GM19324 (cell line): Measurements from ENCODE around the gene TNNT3.

Source experiments
- ATAC-seq: cut with Tn5 transposase; IDR thresholded peaks from one replicate; pipeline ENCODE4 v1.9.1; 2021; ENCODE audit warnings: mild to moderate bottlenecking, moderate library complexity; ENCODE audit not compliant: unreplicated experiment, low FRiP score

The TNNT3 gene

DNA sequence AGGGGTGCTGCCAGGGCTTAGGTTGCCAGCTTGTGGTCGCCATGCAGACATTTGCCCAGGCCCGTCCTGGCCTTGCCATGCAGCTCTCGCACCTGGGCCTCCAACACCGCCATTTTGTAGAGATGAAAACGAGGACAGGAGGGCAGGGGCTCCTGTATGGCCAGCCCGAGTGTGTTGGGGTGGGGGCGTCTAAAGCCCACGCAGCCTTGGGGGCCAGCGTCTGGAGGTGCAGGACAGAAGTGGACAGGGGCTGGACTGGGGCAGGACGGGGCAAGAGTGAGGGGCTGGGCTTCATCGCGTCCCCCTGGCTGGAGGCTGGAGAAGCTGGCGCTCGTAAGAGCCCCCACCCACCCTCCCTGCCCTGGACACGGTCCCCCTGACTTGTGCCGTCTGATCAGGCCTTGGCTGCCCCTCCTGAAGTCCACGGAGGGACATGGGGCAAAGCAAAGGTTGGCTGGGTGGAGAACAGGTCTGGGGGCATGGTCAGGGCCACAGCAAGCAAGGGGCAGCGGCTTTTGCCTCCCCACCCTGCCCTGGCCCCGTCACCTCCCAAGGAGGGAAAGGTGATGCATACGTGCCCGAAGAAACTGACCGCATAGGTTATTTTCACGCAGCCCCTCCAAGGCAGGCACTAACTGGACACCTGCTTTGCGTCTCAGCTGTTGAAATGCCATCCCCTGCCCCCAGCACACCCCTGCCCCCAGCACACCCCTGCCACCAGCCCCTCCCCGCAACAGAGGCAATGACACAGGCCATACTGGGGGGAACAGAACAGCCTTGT is 815 bp downstream of the TNNT3 start:
- ATAC-seq = no peak

DNA sequence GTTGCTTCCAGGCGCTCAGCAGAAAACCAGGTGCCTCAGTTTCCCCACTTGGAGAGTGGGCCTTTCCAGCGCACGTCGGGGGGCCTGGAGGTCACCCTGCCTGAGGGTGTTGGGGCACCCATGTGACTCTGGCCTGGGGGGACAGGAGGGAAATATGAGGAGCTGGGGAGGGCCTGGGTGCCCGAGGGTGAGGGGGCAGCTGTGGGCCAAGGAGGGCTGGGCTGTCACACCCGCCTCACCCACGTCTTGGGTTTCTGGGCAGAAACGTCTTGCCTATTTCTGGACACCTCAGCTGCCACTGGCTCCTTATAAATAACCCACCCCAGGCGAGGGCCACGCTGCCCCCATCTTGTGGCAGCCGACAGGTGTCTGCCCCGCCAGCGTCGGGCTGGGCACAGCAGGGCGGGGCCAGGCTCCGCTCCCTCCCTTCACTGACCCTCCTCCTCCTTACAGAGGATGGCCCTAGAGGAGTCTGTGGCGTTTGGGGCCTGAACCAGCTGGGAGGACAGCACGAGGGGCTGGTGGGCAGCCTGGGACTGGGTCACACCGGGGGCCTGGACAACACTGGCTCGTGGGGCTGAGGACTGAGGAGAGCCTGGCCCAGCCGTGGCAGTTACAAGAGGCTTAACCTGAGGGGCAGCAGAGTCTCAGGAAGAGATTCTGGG is 1.5 kb downstream of the TNNT3 start:
- no peak for ATAC-seq

DNA sequence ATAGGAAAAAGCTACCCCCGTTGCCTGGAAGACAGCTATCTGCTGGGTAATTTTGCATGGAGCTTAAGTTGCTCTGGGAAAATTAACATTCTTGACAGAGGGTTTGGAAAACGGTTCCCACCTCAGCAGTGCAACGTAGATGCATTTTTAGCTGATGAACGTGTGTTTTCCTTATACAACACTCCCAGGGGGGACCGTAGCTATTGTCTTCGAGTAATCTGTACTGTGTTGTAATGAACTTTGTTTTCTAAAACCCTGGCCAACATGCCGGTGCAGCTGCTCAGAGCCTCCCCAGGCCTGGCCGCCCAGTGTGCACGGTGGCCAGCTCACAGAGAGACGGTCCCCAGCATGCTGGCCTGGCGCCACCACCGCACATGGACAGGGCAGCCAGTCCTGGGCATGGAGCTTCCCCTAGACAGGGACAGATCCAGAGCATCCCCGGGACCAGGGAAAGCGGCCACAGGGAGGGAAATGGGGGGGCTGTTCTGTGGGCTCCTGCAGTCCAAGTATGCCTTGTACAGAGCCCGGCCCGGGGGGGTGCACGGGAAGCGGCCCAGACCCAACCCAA is 2.2 kb downstream of the TNNT3 start:
- no peak for ATAC-seq

DNA sequence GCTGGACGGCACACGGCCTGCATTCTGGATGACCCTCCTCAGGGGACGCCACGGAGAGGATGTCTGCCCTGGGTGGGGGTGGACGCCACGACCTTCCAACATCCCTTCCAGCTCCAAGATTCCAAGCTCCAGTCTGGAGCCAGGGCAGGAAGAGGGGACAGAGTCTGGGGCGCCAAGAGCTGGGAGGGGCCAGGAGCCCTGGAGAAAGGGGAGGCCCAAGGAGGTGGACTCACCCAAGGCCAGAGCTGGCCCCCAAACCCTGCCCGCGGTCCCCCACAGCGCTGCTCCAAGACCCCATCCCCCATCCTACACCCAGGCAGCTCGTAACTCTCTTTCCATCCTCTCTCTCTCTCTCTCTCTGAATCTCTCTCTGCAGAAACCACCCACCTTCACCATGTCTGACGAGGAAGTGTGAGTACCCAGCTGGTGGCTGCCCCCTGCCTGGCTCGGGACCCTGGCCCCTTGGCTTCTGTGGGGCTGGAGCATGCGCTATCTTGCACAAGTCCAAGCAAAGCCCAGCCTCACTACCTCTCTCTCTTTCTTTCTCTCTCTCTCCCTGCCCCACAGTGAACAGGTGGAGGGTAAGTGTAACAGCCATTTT is 3.1 kb downstream of the TNNT3 start:
- no peak for ATAC-seq

DNA sequence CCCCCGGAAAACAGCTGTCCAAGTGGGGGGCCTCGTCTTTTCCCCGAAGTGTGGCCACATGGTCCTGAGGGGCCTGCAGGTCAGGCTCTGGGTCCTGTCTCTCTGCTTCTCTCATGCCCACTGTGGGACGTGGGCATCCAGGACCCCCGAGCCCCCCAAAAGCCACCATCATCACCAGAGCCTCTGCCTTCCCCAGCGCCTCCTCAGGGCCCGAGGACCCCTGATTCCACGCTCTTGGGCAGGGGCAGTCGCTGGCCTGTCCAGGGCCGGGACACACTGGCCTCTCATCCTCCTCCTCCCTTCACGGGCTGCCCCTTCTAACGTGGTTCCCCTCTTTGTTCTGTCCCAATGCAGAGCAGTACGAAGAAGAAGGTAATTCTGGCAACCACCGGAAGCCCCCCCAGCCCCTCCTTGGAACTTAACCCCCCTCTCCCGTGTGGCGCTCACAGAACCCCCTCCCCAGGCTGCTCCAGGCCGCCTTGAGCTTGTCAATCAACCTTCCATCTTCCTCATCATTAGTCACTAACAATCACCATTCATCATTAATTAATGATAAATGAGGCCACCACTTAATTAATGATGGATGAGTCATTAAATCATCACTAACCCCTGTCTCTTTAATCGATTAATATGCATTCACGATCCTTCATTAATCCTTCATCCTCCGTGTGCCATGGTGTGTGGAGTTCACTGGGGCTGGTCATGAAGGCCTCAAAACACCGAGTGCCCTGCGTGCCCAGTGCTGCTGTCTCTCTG is 3.9 kb downstream of the TNNT3 start:
- no peak for ATAC-seq

DNA sequence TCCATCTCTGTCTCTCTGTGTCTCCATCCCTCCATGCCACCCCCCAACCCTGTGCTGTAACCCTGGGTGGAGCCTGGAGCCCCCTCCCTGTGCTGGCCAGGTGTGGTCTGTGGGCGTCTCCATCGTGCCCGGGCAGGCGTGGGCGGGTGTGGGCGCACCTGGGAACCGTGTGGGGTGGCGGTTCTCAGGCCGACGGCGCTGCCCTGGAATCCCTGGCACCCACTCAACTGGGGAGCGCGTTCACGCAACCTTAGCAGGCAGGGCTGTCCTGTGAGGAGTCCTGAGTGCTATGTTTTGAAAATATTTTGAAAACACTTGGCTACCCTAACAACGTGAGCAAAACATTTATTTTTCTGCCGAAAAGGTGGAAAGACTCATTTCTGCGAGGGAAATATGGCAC is 4.7 kb downstream of the TNNT3 start:
- ATAC-seq = no peak

DNA sequence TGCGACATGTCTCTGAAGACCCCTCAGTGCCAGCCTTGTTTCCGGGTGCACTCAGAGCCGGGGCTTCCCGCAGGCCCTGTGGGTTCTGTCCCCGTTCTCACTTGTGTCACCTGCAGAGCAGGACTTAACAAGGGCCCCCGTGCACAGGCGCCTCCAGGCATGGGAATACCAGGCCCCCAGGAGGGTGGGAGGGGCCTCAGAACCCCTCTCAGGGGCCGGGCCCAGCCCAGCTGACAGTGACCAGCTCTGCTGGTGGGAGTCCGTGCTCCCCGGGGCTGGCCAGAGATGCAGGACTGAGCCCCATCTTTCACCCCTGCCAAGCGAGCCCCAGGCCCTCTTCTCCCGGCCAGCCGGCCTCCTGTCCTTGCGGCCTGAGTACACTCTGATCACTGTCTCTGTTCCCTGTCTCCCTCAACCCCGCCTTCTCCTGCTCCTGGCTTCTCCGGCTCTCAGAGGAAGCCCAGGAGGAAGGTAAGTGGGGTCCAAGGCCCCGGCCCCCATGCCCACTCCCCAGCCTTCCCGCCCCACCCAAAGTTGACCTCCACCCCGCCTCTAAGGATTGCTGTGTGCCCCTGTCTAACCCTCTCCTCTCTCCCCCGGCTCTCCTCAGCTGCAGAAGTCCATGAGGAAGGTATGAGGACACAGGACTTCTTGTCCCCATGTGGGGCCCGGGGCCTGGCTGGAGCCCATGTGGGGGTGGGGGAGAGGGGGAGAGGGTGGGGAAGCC is 5.3 kb downstream of the TNNT3 start:
- ATAC-seq = no peak

DNA sequence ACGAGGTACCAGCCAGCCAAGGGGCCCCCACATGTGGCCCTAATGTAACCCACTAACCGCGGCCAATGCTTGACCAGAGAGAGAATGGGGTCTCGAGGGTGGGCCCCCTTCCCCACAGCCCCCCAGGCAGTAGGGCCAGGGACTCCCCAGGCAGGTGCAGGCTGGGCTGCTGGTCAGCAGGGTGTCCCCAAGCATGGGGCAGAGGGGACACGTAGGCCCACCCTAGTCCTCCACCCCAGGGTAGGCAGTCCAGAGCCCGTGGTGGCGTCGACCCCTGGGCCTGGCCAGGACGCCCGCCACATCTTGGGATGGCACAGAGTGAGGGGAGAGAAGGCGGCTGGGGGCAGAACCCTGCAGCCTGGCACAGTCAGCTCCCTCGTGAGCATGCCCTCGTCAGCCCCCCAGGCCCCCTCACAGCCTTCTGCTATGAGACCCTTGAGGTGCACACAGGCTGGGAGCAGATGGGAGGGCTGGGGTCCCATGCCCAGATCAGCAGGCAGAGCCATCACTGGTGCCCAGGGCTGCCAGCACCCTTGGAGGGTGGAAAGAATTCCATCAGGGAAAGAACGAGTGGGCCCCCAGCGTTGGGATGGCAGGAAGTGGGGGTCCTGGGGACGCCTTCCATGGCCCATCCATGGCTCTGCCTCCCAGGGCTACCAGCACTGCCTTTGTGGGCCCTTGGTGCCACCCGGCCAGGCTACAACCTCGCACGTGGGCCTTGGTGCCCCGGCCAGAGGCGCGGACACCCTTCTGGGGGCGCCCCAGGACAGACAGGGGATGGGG is 6.1 kb downstream of the TNNT3 start:
- ATAC-seq = no peak

DNA sequence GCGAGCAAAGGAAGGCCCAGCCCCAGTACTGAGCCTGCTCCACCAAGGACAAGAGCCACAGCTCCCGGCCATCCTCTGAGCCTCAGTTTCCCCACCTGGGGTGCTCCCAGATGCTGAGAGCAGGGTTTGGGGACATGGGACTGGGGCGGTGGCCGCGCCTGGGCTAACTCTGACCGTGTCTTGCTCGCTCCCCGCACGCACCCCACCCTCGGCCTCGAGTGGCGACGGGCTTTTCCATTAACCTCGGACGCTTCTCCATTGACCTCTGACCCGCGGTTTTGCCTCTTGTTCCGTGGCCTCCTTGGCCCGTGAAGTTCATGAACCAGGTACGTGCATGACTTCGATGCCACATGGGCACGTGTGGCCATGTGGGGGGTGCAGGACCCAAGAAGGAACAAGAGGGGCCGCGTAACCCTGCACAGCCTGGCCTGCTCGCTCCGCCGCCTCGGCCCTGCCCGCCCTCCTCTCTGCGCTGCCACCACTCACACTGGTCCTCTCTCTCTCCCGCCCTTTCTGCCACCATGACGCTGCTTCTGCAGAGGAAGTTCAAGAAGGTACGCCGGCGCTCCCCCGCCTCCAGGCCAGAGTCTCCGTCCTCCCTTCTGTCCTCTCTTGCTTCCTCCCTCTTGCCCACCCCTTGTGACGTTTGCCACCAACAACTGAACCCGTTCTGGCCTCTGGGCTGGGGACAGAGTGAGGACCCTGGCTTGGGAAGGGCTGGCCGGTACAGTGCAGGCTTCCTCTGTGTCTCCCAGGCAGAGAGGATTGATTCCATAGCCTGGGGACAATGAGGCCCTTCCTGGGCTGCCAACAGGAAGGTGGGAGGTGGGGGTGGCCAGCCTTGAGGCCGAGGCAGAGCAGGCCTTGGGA is 6.9 kb downstream of the TNNT3 start:
- no peak for ATAC-seq

DNA sequence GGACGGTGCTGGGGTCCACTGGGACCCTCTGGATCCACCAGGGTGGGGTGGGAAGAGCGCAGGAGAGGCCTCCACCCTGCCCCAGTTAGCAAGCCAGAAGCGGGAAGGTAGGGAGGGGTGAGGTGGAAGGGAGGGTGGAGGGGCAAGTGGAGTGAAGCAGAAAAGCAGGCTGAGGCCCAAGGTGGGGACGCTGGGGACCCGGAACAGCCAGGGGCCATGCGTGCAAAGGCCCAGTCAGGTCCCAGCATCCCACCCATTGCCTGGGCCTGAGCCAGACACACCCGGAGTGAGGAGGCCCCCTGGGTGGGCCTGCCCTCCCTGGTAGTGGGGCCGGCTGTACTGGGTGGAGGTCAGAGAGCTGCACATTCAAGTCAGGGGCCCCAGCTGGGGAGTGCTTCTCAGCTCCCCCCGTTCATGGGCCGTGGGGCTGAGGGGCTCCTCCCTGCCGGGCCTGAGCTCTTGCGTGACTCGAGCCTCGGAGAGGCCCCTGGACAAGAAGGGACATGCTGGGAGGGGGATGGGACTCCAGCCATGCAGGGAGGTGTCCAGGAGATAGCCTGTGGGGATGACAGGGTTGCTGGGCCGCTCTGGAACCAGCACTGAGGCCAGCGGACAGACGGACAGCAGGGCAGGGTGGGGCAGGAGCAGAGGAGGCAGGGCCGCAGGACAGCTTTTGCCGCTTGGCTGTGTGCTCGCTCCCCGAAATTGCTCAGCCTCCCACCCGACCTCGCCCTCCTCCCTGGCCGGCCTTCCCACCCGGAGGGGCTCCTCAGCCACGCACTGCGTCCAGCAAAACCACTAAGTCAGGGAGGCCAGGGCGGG is 7.7 kb downstream of the TNNT3 start:
- ATAC-seq = no peak

DNA sequence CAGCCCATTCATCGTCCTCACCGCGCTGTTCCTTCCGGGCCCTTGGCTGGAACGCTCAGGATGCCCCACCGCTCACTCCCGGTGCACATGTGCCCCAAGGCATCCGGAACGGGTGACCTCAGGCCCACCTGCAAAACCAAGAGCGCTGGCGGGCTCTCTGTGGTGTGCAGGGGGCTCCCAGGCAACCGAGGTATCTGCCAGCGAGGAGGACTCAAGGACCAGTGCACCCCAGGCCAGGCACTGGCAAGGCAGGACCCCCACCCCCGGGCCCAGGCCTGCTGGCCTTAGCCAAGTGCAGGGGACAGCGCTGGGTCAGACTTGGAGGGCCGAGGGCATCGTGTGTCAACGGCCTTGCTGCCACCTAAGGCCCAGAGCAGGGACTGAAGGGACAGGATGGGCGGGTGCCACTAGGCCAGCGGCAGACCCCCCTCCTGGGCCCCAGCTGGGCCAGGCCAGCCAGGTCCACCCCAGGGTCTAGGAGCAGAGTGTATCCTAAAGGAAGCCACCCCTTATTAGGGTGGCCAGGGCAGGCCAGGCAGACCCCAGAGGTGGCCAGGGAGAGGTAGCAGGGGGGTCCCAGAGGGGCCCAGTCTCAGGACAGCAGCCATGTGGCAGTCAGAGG is 8.5 kb downstream of the TNNT3 start:
- ATAC-seq = no peak

DNA sequence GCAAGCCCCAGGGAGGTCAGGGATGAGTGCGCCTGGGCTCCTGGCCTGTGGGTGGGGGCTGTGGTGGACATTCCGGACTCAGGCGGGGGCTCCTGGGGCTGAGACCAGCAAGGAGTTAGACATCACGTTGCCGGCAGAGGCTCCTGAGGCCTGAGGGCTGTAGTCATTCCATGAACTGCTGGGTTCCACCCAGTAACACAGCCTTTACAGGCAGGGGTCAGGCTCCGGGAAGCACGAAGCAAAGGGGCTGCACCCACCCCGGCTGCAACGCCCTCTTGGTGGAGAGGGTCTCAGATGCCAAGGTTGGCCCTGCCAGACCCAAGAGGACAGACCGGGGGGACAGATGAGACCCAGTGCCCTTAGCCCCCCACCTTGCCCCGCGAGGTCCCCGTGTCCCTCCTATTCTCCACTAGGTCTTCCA is 9.0 kb downstream of the TNNT3 start:
- no peak for ATAC-seq

DNA sequence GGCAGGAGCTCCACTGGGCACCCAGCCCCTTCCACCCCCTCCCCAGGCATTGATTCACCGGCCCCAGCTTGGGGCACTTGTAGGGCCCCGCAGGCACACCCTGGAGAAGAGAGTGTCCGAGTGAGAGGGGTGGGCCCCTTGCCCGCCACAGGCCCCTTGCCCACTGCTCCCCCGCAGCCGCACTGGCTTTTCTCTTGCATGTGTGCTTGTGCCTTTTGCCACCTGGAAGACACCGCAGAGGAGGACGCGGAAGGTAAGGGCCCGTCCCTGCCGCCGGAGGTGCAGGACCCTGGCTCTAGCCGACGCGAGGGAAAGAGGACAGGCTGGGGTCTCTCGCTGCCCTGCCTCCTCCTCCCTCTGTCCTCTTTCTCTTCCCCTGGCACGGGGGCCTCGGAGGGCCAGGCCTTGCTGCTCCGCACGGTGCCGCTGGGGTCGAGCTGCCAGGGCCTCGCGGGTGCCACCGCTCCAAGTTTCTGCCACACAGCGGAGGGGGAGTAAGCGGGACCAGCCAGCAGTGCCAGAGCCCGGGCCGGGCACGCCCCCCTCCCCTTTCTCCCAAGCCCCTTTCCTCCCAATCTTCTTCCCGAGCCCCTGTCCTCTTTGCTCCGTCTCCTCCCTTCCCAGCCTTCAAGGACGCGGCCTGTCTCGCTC is 9.5 kb downstream of the TNNT3 start:
- ATAC-seq = no peak

DNA sequence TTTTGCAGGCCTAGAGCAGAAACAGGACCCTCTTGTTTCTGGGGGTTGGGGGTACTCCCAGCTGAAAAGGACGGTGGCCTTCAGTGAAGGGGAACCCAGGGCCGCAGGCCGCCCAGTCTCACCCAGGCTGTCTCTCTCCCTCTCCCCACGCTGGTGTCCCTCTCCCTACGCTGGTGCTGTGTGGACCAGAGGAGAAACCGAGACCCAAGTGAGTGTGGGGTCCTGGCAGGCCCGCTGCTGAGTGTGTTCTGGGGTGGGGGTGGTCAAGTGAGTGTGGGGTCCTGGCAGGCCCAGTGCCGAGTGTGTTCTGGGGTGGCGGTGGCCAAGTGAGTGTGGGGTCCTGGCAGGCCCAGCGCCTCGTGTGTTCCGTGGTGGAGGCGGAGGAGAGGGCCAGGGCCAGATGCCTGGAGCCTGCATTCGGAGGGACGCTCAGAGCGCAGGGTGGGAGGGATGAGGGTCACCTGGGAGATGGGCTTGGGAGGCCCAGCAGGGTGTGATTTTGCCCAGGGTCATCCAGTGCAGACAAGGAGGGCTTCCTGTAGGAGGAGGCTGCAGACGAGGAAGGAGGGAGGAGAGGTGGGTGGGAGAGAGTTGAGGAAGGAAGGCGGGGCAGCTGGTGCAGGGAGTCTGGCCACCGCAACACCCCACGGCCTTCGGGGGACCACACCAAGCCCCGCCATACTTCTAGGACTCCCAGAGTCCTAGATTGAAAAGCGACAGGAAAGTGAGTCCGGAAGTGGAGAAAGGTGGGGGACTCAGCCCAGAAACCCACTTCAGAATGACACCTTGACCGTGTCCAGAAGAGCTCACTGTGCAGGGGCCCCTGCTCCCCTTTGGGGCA is 10.3 kb downstream of the TNNT3 start:
- no peak for ATAC-seq

DNA sequence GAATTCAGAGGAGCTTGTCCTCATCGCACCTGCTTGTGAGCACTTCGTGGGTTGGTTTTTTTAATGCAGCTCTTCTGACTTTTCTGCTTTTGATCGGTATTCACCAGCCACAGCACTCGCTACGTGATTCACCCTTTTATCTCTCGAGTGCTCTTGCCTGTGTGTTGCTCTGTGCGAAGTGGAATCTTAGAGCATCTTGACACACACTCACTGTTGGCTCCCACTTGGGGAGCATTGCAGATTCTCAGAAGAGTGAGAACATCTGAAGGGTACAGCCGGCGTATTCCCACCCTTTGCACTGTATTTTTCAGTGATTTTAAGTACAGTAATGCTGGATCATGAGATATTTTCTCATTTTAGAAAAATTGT is 10.9 kb downstream of the TNNT3 start:
- no peak for ATAC-seq
